ENCODE data around the gene SYNPR.

DNA sequence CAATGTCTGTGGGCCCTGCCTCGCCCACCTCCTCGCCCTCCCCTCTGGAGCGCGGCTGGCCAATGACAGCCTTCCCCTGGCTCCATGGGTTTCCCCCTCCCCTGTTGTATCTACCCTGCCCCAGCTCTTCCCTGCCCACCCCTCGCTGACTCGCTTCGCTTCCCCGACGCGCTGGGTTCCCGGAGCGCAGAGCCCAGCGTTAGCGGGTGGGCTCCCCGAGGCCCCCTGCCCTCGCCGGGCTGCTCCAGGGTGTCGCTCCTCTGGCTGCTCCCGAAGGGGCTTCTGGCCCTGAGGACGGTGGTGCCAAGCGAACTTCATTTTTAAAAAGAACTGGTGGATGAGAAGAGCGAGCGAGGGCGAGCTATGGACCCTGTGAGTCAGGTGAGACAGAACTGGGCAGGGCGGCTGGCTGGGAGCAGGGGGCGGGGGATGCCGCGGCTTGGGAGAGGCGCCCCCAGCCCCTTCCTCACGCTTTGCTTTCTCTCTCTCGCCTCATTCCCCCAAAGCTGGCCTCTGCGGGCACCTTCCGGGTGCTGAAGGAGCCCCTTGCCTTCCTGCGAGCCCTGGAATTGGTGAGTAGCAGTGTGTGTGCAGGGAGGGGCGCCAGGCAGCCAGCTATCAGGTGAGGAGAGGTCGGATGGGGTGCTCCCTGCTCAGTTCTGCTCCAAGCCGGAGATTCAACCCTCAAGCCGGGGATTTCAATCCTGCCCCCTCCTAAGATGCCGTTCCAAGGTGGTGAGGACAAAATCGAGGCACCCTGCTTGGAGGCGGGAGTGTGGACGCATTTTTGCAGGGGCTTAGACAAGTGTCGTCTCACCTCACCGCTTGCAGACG lies at the start of gene SYNPR:
- TF ChIP-seq, protein P1, sequence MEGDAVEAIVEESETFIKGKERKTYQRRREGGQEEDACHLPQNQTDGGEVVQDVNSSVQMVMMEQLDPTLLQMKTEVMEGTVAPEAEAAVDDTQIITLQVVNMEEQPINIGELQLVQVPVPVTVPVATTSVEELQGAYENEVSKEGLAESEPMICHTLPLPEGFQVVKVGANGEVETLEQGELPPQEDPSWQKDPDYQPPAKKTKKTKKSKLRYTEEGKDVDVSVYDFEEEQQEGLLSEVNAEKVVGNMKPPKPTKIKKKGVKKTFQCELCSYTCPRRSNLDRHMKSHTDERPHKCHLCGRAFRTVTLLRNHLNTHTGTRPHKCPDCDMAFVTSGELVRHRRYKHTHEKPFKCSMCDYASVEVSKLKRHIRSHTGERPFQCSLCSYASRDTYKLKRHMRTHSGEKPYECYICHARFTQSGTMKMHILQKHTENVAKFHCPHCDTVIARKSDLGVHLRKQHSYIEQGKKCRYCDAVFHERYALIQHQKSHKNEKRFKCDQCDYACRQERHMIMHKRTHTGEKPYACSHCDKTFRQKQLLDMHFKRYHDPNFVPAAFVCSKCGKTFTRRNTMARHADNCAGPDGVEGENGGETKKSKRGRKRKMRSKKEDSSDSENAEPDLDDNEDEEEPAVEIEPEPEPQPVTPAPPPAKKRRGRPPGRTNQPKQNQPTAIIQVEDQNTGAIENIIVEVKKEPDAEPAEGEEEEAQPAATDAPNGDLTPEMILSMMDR (IDR thresholded peaks at IDR 0.05): no peak
- TF ChIP-seq POLR2A (IDR thresholded peaks at IDR 0.05): no peak
